ENCODE measurements around the gene PCSK5. TPM values are rescaled to one million over a fixed set of nuclear protein-coding genes. Genes with fewer than 3 reads are reported as not detected.
A peak's percentile ranks its signal among the peaks of the same experiment; 100 is the strongest.

PCSK5 gene
- total RNA-seq, 4 donors from 2014 or later: 9.6 to 41.8 (median 15.1) TPM

GRCh38 chr9:76018235-76018634, 127.8 kb downstream of the PCSK5 start:
- Histone ChIP-seq H3K36me3 (no peaks in the 10 kb centered on the region), H3K9me3 (no peaks in the 10 kb centered on the region), H3K4me3 (replicated peaks in 1 of 3) (no peak overlapping the region), H3K27ac (no peak overlapping the region), H3K27me3 (no peaks in the 10 kb centered on the region), H3K4me1 (no peaks in the 10 kb centered on the region)
- WGBS, 2 donors: 78 to 84% methylated on average over 12 of the region's 12 CpGs
- intact Hi-C loops (cut with DNase I): loop anchor here (10.0 kb wide), 1 partner anchor 57 kb away; no protein-coding TSS in a partner anchor
- TF ChIP-seq POLR2A (IDR thresholded peaks at IDR 0.05) (no peak), CTCF (IDR thresholded peaks at IDR 0.05) (no peak)
- DNase-seq: peak in 1 of 2 donors; percentile 3

GRCh38 chr9:76018761-76019160, 128.3 kb downstream of the PCSK5 start:
- intact Hi-C loops (cut with DNase I): loop anchor here (10.0 kb wide), 1 partner anchor 56 kb away; no protein-coding TSS in a partner anchor
- Histone ChIP-seq H3K9me3 (no peaks in the 10 kb centered on the region), H3K4me1 (no peaks in the 10 kb centered on the region), H3K27me3 (no peaks in the 10 kb centered on the region), H3K27ac (no peak overlapping the region), H3K36me3 (no peaks in the 10 kb centered on the region), H3K4me3 (replicated peaks in 1 of 3) (no peak overlapping the region)
- WGBS, 2 donors: 81 to 90% methylated on average over 2 of the region's 2 CpGs
- no peak for DNase-seq
- TF ChIP-seq POLR2A (IDR thresholded peaks at IDR 0.05): no peak
- TF ChIP-seq CTCF (IDR thresholded peaks at IDR 0.05): no peak

GRCh38 chr9:76020652-76021051, 130.2 kb downstream of the PCSK5 start:
- no peaks in the 10 kb centered on the region for H3K9me3 ChIP-seq
- intact Hi-C loops (cut with DNase I): no loop called here
- no peaks in the 10 kb centered on the region for H3K27me3 ChIP-seq
- DNase-seq: no peak
- no peak overlapping the region for H3K4me3 ChIP-seq (replicated peaks in 1 of 3)
- no peak for TF ChIP-seq CTCF (IDR thresholded peaks at IDR 0.05)
- no peak for TF ChIP-seq POLR2A (IDR thresholded peaks at IDR 0.05)
- no peaks in the 10 kb centered on the region for H3K4me1 ChIP-seq
- no peaks in the 10 kb centered on the region for H3K36me3 ChIP-seq
- no peak overlapping the region for H3K27ac ChIP-seq
- 87 to 89% methylated on average over 10 of the region's 10 CpGs for WGBS, 2 donors

- no peak overlapping the region for H3K4me3 ChIP-seq (replicated peaks in 1 of 3)
- no peaks in the 10 kb centered on the region for H3K9me3 ChIP-seq
- H3K36me3 ChIP-seq: no peaks in the 10 kb centered on the region
- intact Hi-C loops (cut with DNase I): no loop called here
- no peak overlapping the region for H3K27ac ChIP-seq
- 90 to 92% methylated on average over 5 of the region's 5 CpGs for WGBS, 2 donors
- no peaks in the 10 kb centered on the region for H3K27me3 ChIP-seq
- TF ChIP-seq CTCF (IDR thresholded peaks at IDR 0.05): no peak
- TF ChIP-seq POLR2A (IDR thresholded peaks at IDR 0.05): no peak
- H3K4me1 ChIP-seq: no peaks in the 10 kb centered on the region
- DNase-seq: no peak
These were observed 131.8 kb downstream of the PCSK5 start for GRCh38 chr9:76022317-76022716.

DNA sequence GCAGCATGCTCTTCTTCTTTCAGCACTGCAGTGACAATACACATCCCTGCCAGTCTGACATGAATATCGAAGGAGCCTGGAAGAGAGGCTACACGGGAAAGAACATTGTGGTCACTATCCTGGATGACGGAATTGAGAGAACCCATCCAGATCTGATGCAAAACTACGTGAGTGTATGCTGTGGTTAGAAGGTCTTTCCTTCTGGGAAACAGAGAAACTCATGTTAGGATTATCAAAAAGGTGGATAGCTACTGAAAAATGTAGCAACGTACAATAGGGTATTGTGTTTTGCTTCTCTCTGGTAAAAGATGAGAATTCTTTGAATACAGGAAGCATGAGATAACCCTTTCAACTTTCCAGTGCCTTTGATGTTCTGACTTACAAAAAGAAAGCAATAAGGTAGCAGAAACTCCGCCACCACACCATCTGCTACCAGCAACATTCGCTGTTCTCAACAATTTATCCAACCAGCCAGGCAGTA, 133.3 kb downstream of the PCSK5 start:
- DNase-seq: no peak
- H3K27me3 ChIP-seq: no peaks in the 10 kb centered on the region
- 88 to 90% methylated on average over 7 of the region's 7 CpGs for WGBS, 2 donors
- no peak overlapping the region for H3K27ac ChIP-seq
- no peaks in the 10 kb centered on the region for H3K36me3 ChIP-seq
- H3K4me1 ChIP-seq: no peaks in the 10 kb centered on the region
- intact Hi-C loops (cut with DNase I): no loop called here
- H3K9me3 ChIP-seq: no peaks in the 10 kb centered on the region
- TF ChIP-seq POLR2A (IDR thresholded peaks at IDR 0.05) (no peak), CTCF (IDR thresholded peaks at IDR 0.05) (no peak)
- no peak overlapping the region for H3K4me3 ChIP-seq (replicated peaks in 1 of 3)
